Fibroblast of peridontal ligament (primary cell): Measurements from ENCODE around the gene ANKRD40CL.
A peak's percentile ranks its signal among the peaks of the same experiment; 100 is the strongest.
"Not testable (repeated sequence)": the region's sequence is repeated elsewhere in the genome, so short reads cannot be mapped to it uniquely, and the experiment has no call there.

ENCODE experiments used
- DNase-seq: peaks from one replicate; pipeline ENCODE4 v3.0.0-alpha.2; 2010; ENCODE audit errors: extremely low read depth

The ANKRD40CL gene

DNA sequence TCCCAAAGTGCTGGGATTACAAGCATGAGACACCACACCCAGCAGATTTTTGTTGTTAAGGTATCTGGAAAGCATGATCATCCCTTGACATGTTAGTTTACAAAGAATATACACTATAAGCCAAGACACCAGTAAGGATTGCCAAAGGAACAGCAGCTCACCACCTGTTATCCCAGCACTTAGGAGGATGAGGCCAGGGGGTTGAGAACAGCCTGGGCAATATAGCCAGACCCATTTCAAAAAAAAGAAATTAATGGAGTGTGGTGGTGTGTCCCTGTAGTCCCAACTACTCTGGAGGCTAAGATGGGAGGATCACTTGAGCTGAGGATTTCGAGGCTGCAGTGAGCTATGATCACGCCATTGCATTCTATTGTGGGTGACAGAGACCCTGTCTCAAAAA is 5.1 kb downstream of the ANKRD40CL start:
- DNase-seq: no peak

GRCh38 chr17:50758989-50759544 is 8.3 kb downstream of the ANKRD40CL start:
- no peak for DNase-seq

GRCh38 chr17:50758524-50758923 is 8.8 kb downstream of the ANKRD40CL start:
- DNase-seq: no peak

- DNase-seq: no peak
Measured at GRCh38 chr17:50754521-50754920, 12.8 kb downstream of the ANKRD40CL start.

DNA sequence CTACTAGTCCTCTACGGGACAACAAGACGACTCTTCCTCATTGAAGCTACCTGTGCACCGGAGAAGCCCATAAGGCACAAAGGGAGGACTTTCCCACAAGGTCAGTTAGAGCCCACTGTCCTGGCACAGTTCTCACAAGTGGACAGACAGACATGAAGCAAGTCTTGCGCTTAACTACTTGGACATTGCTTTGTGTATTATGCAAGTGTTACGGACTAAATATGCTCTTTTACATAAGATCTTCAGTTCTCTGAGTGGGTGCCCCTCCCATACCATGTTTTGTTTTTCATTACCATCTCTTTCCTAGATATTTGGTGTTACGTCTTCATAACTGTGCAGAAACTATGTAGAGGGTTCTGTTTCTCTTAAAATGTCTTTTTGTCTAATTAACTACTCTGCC is 18.1 kb downstream of the ANKRD40CL start:
- no peak for DNase-seq

GRCh38 chr17:50745631-50746030 is 21.7 kb downstream of the ANKRD40CL start:
- DNase-seq: no peak

GRCh38 chr17:50739098-50739497 is 28.2 kb downstream of the ANKRD40CL start:
- no peak for DNase-seq

- DNase-seq: no peak
Measured at GRCh38 chr17:50737118-50737698, 30.1 kb downstream of the ANKRD40CL start.

- no peak for DNase-seq
Measured at GRCh38 chr17:50735287-50735686, 32.0 kb downstream of the ANKRD40CL start.

- DNase-seq: no peak
Measured at GRCh38 chr17:50731575-50732460, 35.5 kb downstream of the ANKRD40CL start.

DNA sequence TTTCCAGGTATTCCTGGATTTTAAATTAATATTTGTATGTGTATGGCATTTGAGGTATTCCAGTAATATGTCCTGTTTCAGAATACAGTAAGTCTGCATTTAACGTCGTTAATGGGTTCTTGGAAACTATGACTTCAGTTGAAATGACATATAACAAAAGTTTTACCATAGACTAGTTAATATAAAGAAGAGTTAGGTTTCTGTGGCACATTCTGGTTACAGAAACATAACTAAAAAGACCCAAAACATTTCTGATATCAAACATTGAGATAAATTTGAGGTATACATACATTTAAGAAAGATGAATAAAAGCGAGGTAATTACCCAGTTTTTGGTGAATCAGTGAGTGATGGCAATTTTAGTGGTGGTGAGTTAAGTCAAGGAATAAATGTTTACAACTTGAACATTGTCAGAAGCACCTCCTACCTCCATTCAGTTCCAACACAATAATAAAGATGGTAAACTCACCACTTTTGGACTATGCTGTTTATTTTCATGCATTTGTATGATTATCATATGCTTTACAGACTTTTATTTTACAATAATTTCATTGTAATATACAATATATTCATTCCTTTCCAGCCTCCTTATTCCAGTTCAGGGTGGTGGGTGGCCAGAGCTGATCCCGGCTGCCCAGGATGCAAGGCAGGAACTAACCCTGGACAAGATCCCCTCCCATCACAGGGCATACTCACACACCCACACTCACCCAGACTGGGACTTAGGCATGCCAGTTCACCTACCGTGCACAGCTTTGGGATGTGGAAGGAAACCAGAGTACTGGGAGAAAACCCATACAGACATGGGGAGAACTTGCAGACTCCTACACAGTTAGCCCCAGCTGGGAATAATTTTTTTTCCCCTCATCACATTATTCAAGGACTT is 38.2 kb downstream of the ANKRD40CL start:
- DNase-seq: no peak

DNA sequence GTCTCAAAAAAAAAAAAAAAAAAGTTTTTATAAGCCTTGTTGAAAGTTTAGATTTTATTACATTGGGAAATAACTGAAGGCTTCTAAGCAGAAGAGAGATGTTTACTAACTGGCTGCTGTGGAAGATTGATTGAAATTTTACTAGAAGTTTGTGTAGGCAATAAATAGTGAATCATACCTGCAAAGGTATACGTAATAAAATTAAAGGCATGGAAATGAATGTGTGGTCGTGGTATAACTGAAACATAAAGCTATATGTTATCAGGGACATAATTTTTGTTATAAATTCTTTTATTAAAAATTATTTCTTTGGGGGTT is 39.2 kb downstream of the ANKRD40CL start:
- DNase-seq: no peak

DNA sequence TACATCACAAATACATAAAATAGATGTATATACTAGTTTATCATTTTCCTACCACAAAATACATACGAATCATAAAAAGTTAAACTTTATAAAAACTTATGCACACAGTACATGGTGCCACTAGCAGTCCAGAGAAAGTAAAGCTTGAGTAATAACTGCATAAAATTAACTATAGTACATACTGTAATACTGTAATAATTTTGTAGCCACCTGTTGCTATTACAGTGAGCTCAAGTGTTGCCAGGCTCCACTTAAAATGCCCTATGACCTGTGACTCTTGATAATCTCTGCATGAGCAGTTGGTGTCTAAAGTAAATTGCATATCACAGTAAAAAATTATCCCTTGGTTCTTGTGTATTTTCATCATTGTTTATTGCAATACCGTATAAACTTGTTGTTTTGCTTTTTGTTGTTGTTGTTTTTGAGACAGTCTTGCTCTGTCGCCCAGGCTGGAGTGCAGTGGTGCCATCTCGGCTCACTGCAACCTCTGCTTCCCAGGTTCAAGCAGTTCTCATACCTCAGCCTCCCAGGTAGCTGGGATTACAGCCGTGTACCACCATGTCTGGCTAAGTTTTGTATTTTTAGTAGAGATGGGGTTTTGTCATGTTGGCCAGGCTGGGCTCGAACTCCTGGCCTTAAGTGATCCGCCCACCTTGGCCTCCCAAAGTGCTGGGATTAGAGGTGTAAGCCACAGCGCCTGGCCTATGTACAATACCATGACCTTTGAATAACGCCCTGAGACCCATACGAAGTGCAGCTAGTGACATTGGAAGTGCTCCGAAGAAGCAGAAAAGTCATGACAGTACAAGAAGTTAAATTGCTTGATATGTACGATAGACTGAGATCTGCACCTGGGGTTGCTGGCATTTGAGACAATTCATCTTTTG is 41.3 kb downstream of the ANKRD40CL start:
- no peak for DNase-seq

GRCh38 chr17:50724622-50725021 is 42.7 kb downstream of the ANKRD40CL start:
- DNase-seq: not testable (repeated sequence)

DNA sequence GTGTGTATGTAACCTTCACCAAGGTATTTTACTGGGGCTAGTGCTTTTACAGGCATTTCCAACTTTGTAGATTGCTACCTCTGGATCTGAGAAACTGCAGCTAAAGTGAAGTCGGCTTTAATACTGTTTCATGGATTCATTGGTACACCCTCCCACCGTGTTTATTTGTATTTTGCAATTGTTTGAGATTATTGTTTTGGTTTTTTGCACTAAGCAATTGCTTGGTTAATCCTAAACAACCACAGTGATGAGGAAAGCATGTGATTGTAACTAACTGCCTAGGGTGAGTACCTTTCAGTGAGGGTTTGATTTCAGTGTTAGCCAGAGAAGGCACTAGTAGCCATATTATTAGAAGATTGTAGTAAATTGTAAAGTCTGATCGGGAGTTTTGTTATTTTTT is 44.6 kb downstream of the ANKRD40CL start:
- no peak for DNase-seq

- peak; percentile 25 for DNase-seq
Measured at GRCh38 chr17:50721194-50722010, 45.9 kb downstream of the ANKRD40CL start.

DNA sequence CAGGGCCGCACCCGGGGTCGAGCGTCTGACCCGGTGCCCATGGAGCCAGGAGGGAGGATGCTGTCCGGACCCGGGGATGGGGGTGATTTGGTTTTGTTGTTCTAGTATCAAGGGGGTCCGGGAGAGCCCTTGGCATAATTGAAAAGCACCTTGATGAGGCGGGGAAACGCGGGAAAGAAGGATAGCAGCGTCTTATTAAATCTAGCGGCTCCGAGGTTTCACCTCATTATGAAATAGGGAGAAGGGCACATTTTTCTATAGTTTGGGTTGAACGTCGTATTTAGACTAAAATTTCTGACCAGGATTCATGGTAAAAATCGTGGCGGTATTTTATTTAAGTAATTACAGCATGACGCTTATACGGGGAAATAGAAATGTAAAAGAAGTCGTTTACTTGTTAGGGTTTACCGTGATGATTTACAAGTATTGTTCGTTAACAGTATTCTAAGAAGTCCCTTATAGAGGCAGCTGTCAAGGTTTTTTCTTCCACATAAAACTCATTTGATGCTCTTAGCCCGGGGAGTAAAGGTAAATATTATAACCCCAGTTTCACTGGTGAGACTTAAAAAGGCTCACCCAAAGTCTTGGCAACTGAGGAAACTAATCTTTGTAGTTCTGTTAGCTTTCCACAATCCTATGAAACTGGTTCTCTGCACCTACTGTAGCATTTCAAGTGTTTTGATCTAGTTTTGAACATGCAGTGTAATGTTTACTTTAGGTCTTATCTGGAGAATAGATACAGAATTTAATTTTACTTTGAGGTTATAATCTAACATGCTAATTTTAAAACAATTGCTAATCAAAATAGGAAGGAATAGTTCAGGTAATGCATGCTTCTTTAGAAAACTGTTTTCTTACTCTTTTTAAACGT is 47.2 kb downstream of the ANKRD40CL start:
- DNase-seq: no peak

GRCh38 chr17:50719144-50719923 is 48.0 kb downstream of the ANKRD40CL start, which contains the start of gene LUC7L3:
TSS of gene LUC7L3 (plus strand) at chr17:50719603. CDS start at chr17:50719733, 130 bp downstream.
- peak; percentile 91 for DNase-seq
